ENCODE results near the gene CDK5.

CDK5 gene

GRCh38 chr7:151071032-151071866 is 13.6 kb upstream of the CDK5 start:
- DNase-seq: no peak

- DNase-seq: no peak
Observed at GRCh38 chr7:151070574-151070960, 12.9 kb upstream of the CDK5 start.

- no peak for DNase-seq
Observed at GRCh38 chr7:151069841-151070573, 12.3 kb upstream of the CDK5 start.

GRCh38 chr7:151068069-151068773 is 10.5 kb upstream of the CDK5 start:
- DNase-seq: no peak

- no peak for DNase-seq
Observed at GRCh38 chr7:151066273-151066974, 8.7 kb upstream of the CDK5 start.

- DNase-seq: no peak
Observed at GRCh38 chr7:151065516-151065915, 7.8 kb upstream of the CDK5 start.

- no peak for DNase-seq
Observed at GRCh38 chr7:151064993-151065392, 7.3 kb upstream of the CDK5 start.

- DNase-seq: no peak
Observed at GRCh38 chr7:151064454-151064853, 6.8 kb upstream of the CDK5 start.

- no peak for DNase-seq
Observed at GRCh38 chr7:151063212-151063561, 5.5 kb upstream of the CDK5 start.

GRCh38 chr7:151062399-151063211 is 4.9 kb upstream of the CDK5 start:
- DNase-seq: no peak

- DNase-seq: no peak
Observed at GRCh38 chr7:151062111-151062398, 4.4 kb upstream of the CDK5 start.

GRCh38 chr7:151061213-151062110 is 3.8 kb upstream of the CDK5 start:
- no peak for DNase-seq

GRCh38 chr7:151060416-151061212 is 2.9 kb upstream of the CDK5 start:
- DNase-seq: peak; percentile 36

- no peak for DNase-seq
Observed at GRCh38 chr7:151060113-151060415, 2.4 kb upstream of the CDK5 start.

- peak; percentile 84 for DNase-seq
Observed at GRCh38 chr7:151059367-151060112, 1.8 kb upstream of the CDK5 start, which contains the start of gene SLC4A2. SLC4A2 (plus strand) TSS chr7:151059589; CDS start chr7:151061988, 2,399 bp downstream.

- no peak for DNase-seq
Observed at GRCh38 chr7:151058781-151059366, 1.2 kb upstream of the CDK5 start.

- DNase-seq: peak; percentile 99
Observed at GRCh38 chr7:151057989-151058780, 488 bp upstream of the CDK5 start.

GRCh38 chr7:151056666-151057505 is 811 bp downstream of the CDK5 start:
- DNase-seq: no peak

Data from activated CD4-positive, alpha-beta T cell treated with anti-CD3 and anti-CD28 coated beads, Interleukin-10, Interleukin-2, amounts not matched to agents 100 ng/mL and 50 ng/mL, durations not matched to agents 16 hours and 8 hours (primary cell).